GM19372 (cell line): ENCODE data around the gene KAT14.
"Not testable (repeated sequence)": the region's sequence is repeated elsewhere in the genome, so short reads cannot be mapped to it uniquely, and the experiment has no call there.

Source experiments
- ATAC-seq: cut with Tn5 transposase; IDR thresholded peaks from one replicate; pipeline ENCODE4 v1.9.1; 2021; ENCODE audit warnings: mild to moderate bottlenecking, low read depth, moderate library complexity; ENCODE audit not compliant: unreplicated experiment

Gene KAT14

GRCh38 chr20:18213002-18213401 is 75.3 kb downstream of the KAT14 start:
- ATAC-seq = no peak

- ATAC-seq = no peak
Observed at GRCh38 chr20:18215566-18215965, 77.9 kb downstream of the KAT14 start.

GRCh38 chr20:18218280-18218679 is 80.6 kb downstream of the KAT14 start:
- ATAC-seq = no peak

GRCh38 chr20:18223409-18223808 is 85.7 kb downstream of the KAT14 start:
- ATAC-seq = no peak

GRCh38 chr20:18224968-18225568 is 87.4 kb downstream of the KAT14 start:
- ATAC-seq = no peak

- ATAC-seq = no peak
Observed at GRCh38 chr20:18225632-18226031, 88.0 kb downstream of the KAT14 start.

- ATAC-seq = not testable (repeated sequence)
Observed at GRCh38 chr20:18226741-18227140, 89.1 kb downstream of the KAT14 start.

- ATAC-seq = no peak
Observed at GRCh38 chr20:18233408-18233943, 95.8 kb downstream of the KAT14 start.
